Stimulated activated CD8-positive, alpha-beta memory T cell treated with anti-CD3 and anti-CD28 coated beads, Interleukin-4, amount 100 ng/mL, for 24 hours (primary cell): ENCODE data around the gene WFIKKN2.
"Not testable (repeated sequence)": the region's sequence is repeated elsewhere in the genome, so short reads cannot be mapped to it uniquely, and the experiment has no call there.

Experiments
- DNase-seq: peaks from one replicate; pipeline ENCODE4 v3.0.0-alpha.2; 2020; ENCODE audit warnings: low read depth

WFIKKN2 gene

GRCh38 chr17:50877042-50877441 is 41.7 kb downstream of the WFIKKN2 start:
- not testable (repeated sequence) for DNase-seq

GRCh38 chr17:50877838-50878237 is 42.5 kb downstream of the WFIKKN2 start:
- DNase-seq: no peak

- DNase-seq: no peak
These were observed 43.7 kb downstream of the WFIKKN2 start for GRCh38 chr17:50879086-50879485.

- no peak for DNase-seq
These were observed 45.8 kb downstream of the WFIKKN2 start for GRCh38 chr17:50881182-50881581.

- DNase-seq: no peak
These were observed 47.5 kb downstream of the WFIKKN2 start for GRCh38 chr17:50882851-50883250.

- DNase-seq: no peak
These were observed 48.6 kb downstream of the WFIKKN2 start for GRCh38 chr17:50883850-50884438.

- DNase-seq: no peak
These were observed 49.3 kb downstream of the WFIKKN2 start for GRCh38 chr17:50884439-50885311.

GRCh38 chr17:50887705-50888245 is 52.4 kb downstream of the WFIKKN2 start:
- DNase-seq: no peak

GRCh38 chr17:50889528-50890118 is 54.2 kb downstream of the WFIKKN2 start:
- DNase-seq: no peak

GRCh38 chr17:50890675-50891516 is 55.5 kb downstream of the WFIKKN2 start:
- DNase-seq: no peak

GRCh38 chr17:50891577-50891989 is 56.2 kb downstream of the WFIKKN2 start:
- no peak for DNase-seq
